Measurements from ENCODE around the gene PDE7B. TPM values are rescaled to one million over a fixed set of nuclear protein-coding genes. Genes with fewer than 3 reads are reported as not detected.

The PDE7B gene
- total RNA-seq, 2 experiments from 2014 or later, result 0.50 to 0.54 TPM

DNA sequence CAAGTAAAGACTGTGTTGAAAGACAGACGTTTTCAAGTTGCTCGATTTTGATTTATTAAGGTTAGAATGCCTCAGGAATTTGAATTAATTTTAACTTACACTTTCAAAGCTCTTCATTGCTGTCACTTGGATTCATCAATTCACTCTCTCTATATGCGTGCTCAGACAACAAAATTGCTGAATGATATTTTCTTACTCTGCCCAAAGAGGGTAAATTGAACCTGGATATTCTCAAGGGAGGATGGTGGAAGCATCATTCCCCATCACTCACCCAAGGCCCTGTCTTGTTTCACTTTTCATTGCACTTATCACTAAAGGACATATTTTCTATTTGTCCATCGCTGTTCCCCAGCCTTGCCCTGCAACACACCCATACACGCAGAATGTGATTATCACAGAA, 102.3 kb downstream of the PDE7B start:
- no peak for DNase-seq
- no peak overlapping the region for H3K27ac Mint-ChIP-seq
- H3K9me3 Mint-ChIP-seq, result no peaks in the 10 kb centered on the region
- no peaks in the 10 kb centered on the region for H3K27me3 Mint-ChIP-seq
- H3K4me3 Mint-ChIP-seq, result no peak overlapping the region
- H3K4me1 Mint-ChIP-seq, result no peaks in the 10 kb centered on the region
- no peaks in the 10 kb centered on the region for H3K36me3 Mint-ChIP-seq

GRCh38 chr6:135955099-135955498, 103.6 kb downstream of the PDE7B start:
- no peak for DNase-seq
- Mint-ChIP-seq H3K36me3 (no peaks in the 10 kb centered on the region), H3K27ac (no peak overlapping the region), H3K4me1 (no peaks in the 10 kb centered on the region), H3K27me3 (no peaks in the 10 kb centered on the region), H3K4me3 (no peak overlapping the region), H3K9me3 (no peaks in the 10 kb centered on the region)

- Mint-ChIP-seq H3K36me3 (peaks cover 7% of the 10 kb centered on the region), H3K9me3 (peaks cover 12% of the 10 kb centered on the region), H3K4me3 (no peak overlapping the region), H3K27me3 (peaks cover 4% of the 10 kb centered on the region), H3K27ac (no peak overlapping the region), H3K4me1 (no peaks in the 10 kb centered on the region)
- no peak for DNase-seq
Observed at GRCh38 chr6:135962731-135963130, 111.2 kb downstream of the PDE7B start.

GRCh38 chr6:135970750-135971149, 119.2 kb downstream of the PDE7B start:
- no peak for DNase-seq
- H3K27ac Mint-ChIP-seq, result no peak overlapping the region
- no peaks in the 10 kb centered on the region for H3K4me1 Mint-ChIP-seq
- H3K36me3 Mint-ChIP-seq, result no peaks in the 10 kb centered on the region
- H3K4me3 Mint-ChIP-seq, result no peak overlapping the region
- peaks cover under 1% of the 10 kb centered on the region for H3K9me3 Mint-ChIP-seq
- H3K27me3 Mint-ChIP-seq, result no peaks in the 10 kb centered on the region

GRCh38 chr6:135971351-135971750, 119.8 kb downstream of the PDE7B start:
- Mint-ChIP-seq H3K4me3 (no peak overlapping the region), H3K36me3 (no peaks in the 10 kb centered on the region), H3K27ac (no peak overlapping the region), H3K4me1 (no peaks in the 10 kb centered on the region), H3K27me3 (no peaks in the 10 kb centered on the region), H3K9me3 (no peaks in the 10 kb centered on the region)
- no peak for DNase-seq

GRCh38 chr6:135972150-135972549, 120.6 kb downstream of the PDE7B start:
- H3K27ac Mint-ChIP-seq, result no peak overlapping the region
- no peaks in the 10 kb centered on the region for H3K4me1 Mint-ChIP-seq
- H3K36me3 Mint-ChIP-seq, result no peaks in the 10 kb centered on the region
- no peaks in the 10 kb centered on the region for H3K27me3 Mint-ChIP-seq
- no peak overlapping the region for H3K4me3 Mint-ChIP-seq
- no peak for DNase-seq
- H3K9me3 Mint-ChIP-seq, result no peaks in the 10 kb centered on the region

DNA sequence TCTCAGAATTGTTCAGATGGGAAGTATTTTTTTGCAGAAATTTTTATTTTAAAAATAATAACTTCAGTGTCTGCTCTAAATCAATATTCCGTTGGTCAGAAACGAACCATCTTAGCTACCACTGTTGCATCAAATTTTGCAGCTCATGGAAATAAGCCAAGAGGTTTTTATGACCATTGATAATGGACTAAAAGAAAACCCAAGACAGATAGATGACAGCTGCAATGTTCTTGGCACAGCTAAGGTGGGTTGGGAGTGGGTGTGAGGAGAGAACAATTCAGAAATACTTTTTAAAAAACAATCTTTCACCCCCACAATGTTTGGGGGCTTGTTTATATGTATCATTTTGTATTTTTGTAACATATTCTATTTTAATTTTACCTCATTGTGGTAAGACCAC, 121.1 kb downstream of the PDE7B start:
- H3K36me3 Mint-ChIP-seq, result no peaks in the 10 kb centered on the region
- no peak overlapping the region for H3K27ac Mint-ChIP-seq
- no peak overlapping the region for H3K4me3 Mint-ChIP-seq
- H3K9me3 Mint-ChIP-seq, result no peaks in the 10 kb centered on the region
- H3K27me3 Mint-ChIP-seq, result no peaks in the 10 kb centered on the region
- DNase-seq, result no peak
- no peaks in the 10 kb centered on the region for H3K4me1 Mint-ChIP-seq

- Mint-ChIP-seq H3K9me3 (no peaks in the 10 kb centered on the region), H3K27ac (no peak overlapping the region), H3K36me3 (no peaks in the 10 kb centered on the region), H3K27me3 (no peaks in the 10 kb centered on the region), H3K4me3 (no peak overlapping the region), H3K4me1 (no peaks in the 10 kb centered on the region)
- no peak for DNase-seq
Observed at GRCh38 chr6:135974426-135974825, 122.9 kb downstream of the PDE7B start.

DNA sequence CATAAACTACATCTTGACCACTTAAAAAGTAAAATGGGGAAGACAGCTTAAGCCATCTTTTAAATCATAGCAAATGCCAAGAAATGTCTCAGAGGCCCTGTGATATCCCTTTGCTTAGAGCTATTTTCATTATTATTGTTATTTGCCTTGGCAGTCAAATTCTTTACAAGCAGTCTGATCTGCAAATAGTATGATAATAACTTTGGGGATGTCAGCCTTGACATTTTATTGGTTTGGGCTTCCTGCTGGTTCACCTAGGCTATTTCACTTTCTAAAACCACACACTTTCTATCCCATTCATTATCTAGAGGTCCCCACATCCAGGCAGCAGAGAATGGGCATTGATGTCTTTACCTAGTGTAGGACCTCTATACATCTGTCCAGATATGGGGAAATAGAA, 125.1 kb downstream of the PDE7B start:
- no peaks in the 10 kb centered on the region for H3K9me3 Mint-ChIP-seq
- no peaks in the 10 kb centered on the region for H3K4me1 Mint-ChIP-seq
- DNase-seq, result no peak
- H3K27ac Mint-ChIP-seq, result no peak overlapping the region
- no peak overlapping the region for H3K4me3 Mint-ChIP-seq
- H3K27me3 Mint-ChIP-seq, result no peaks in the 10 kb centered on the region
- H3K36me3 Mint-ChIP-seq, result no peaks in the 10 kb centered on the region

- Mint-ChIP-seq H3K4me1 (no peaks in the 10 kb centered on the region), H3K9me3 (no peaks in the 10 kb centered on the region), H3K36me3 (no peaks in the 10 kb centered on the region), H3K4me3 (no peak overlapping the region), H3K27me3 (no peaks in the 10 kb centered on the region), H3K27ac (no peak overlapping the region)
- DNase-seq, result no peak
Observed at GRCh38 chr6:135983093-135983492, 131.6 kb downstream of the PDE7B start.

- Mint-ChIP-seq H3K36me3 (no peaks in the 10 kb centered on the region), H3K27me3 (no peaks in the 10 kb centered on the region), H3K4me3 (no peak overlapping the region), H3K27ac (no peak overlapping the region), H3K4me1 (no peaks in the 10 kb centered on the region), H3K9me3 (no peaks in the 10 kb centered on the region)
- no peak for DNase-seq
Observed at GRCh38 chr6:135983718-135984343, 132.3 kb downstream of the PDE7B start.

- H3K27ac Mint-ChIP-seq, result no peak overlapping the region
- no peaks in the 10 kb centered on the region for H3K36me3 Mint-ChIP-seq
- H3K27me3 Mint-ChIP-seq, result no peaks in the 10 kb centered on the region
- no peak overlapping the region for H3K4me3 Mint-ChIP-seq
- no peaks in the 10 kb centered on the region for H3K4me1 Mint-ChIP-seq
- no peaks in the 10 kb centered on the region for H3K9me3 Mint-ChIP-seq
- no peak for DNase-seq
Observed at GRCh38 chr6:135985471-135985870, 134.0 kb downstream of the PDE7B start.

GRCh38 chr6:135987226-135987625, 135.7 kb downstream of the PDE7B start:
- H3K27ac Mint-ChIP-seq, result no peak overlapping the region

GRCh38 chr6:135990439-135990838, 138.9 kb downstream of the PDE7B start:
- Mint-ChIP-seq H3K27me3 (no peaks in the 10 kb centered on the region), H3K9me3 (no peaks in the 10 kb centered on the region), H3K4me1 (no peaks in the 10 kb centered on the region), H3K4me3 (no peak overlapping the region), H3K27ac (no peak overlapping the region), H3K36me3 (no peaks in the 10 kb centered on the region)
- DNase-seq, result no peak

More at GRCh38 chr6:135987226-135987625, 135.7 kb downstream of the PDE7B start:
- H3K9me3 Mint-ChIP-seq, result no peaks in the 10 kb centered on the region
- H3K36me3 Mint-ChIP-seq, result no peaks in the 10 kb centered on the region
- H3K27me3 Mint-ChIP-seq, result no peaks in the 10 kb centered on the region
- H3K4me3 Mint-ChIP-seq, result no peak overlapping the region
- H3K4me1 Mint-ChIP-seq, result no peaks in the 10 kb centered on the region
- no peak for DNase-seq

GRCh38 chr6:135990855-135991464, 139.5 kb downstream of the PDE7B start:
- Mint-ChIP-seq H3K9me3 (no peaks in the 10 kb centered on the region), H3K4me1 (no peaks in the 10 kb centered on the region)
- no peak for DNase-seq

DNA sequence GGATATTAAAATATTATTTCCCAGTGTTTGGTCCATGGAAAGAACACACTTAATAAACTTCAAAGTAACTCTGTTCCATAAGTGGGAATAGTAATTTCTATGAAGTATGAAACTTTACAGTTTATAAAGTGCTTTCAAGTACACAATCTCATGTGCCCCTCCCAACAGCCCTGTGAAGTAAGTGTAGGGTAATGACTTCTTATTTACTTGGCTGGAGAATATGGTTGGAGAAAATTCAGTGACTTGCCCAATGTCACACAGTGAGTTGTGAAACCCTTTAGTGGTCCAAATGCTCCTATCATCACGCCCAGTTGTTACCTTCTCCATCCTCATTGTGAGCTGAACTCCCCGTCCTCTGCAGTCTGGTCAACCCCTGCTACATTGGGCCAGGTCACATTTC, 141.2 kb downstream of the PDE7B start:
- Mint-ChIP-seq H3K27me3 (no peaks in the 10 kb centered on the region), H3K4me3 (no peak overlapping the region), H3K27ac (no peak overlapping the region), H3K9me3 (no peaks in the 10 kb centered on the region), H3K36me3 (no peaks in the 10 kb centered on the region), H3K4me1 (no peaks in the 10 kb centered on the region)
- DNase-seq, result no peak

More at GRCh38 chr6:135990855-135991464, 139.5 kb downstream of the PDE7B start:
- H3K36me3 Mint-ChIP-seq, result no peaks in the 10 kb centered on the region
- no peak overlapping the region for H3K4me3 Mint-ChIP-seq
- no peaks in the 10 kb centered on the region for H3K27me3 Mint-ChIP-seq
- no peak overlapping the region for H3K27ac Mint-ChIP-seq

Data from activated naive CD8-positive, alpha-beta T cell treated with anti-CD3 and anti-CD28 coated beads for 36 hours (primary cell).